Measurements from ENCODE around the gene SART1.
A peak's percentile ranks its signal among the peaks of the same experiment; 100 is the strongest.
"Not testable (repeated sequence)": the region's sequence is repeated elsewhere in the genome, so short reads cannot be mapped to it uniquely, and the experiment has no call there.

Gene SART1

GRCh38 chr11:66015936-66016792 is 54.6 kb downstream of the SART1 start:
- DNase-seq, result no peak
- TF ChIP-seq POLR2A (IDR thresholded peaks at IDR 0.05; ENCODE audit: low read length) (no peak), GATA1 (IDR thresholded peaks at IDR 0.05; ENCODE audit: low read depth, low read length) (no peak)

GRCh38 chr11:66016793-66017177 is 55.3 kb downstream of the SART1 start:
- no peak for TF ChIP-seq POLR2A (IDR thresholded peaks at IDR 0.05; ENCODE audit: low read length)
- TF ChIP-seq GATA1 (IDR thresholded peaks at IDR 0.05; ENCODE audit: low read depth, low read length), result no peak

DNA sequence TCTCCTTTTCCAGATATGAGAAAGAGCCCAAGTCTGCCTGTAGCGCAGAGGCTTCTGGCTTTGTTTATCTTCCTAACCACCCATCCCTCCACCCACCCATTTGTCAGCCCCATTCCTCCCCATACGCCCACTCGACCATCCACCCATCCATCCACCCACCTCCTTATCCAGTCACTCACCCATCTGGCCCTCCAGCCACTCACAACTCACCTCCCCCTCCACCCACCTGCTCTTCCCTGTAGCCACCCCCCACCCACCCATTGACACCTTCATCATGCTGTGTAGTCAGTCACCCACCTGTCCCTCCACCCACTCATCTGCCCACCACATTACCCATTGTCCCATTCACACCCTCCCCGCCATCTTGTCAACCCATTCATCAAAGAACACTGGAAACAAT is 55.8 kb downstream of the SART1 start:
- DNase-seq, result peak; percentile 32 to 34
- no peak for TF ChIP-seq POLR2A (IDR thresholded peaks at IDR 0.05; ENCODE audit: low read length)
- TF ChIP-seq GATA1 (IDR thresholded peaks at IDR 0.05; ENCODE audit: low read depth, low read length), result no peak

More at GRCh38 chr11:66016793-66017177, 55.3 kb downstream of the SART1 start:
- DNase-seq, result no peak

- TF ChIP-seq POLR2A (IDR thresholded peaks at IDR 0.05; ENCODE audit: low read length), result no peak
- TF ChIP-seq GATA1 (IDR thresholded peaks at IDR 0.05; ENCODE audit: low read depth, low read length), result no peak
- DNase-seq, result no peak
Measured at GRCh38 chr11:66020212-66020611, 58.7 kb downstream of the SART1 start.

- no peak for TF ChIP-seq GATA1 (IDR thresholded peaks at IDR 0.05; ENCODE audit: low read depth, low read length)
- no peak for TF ChIP-seq POLR2A (IDR thresholded peaks at IDR 0.05; ENCODE audit: low read length)
- peak in 1 of 2 experiments; percentile 41 for DNase-seq
Measured at GRCh38 chr11:66020618-66021357, 59.3 kb downstream of the SART1 start.

DNA sequence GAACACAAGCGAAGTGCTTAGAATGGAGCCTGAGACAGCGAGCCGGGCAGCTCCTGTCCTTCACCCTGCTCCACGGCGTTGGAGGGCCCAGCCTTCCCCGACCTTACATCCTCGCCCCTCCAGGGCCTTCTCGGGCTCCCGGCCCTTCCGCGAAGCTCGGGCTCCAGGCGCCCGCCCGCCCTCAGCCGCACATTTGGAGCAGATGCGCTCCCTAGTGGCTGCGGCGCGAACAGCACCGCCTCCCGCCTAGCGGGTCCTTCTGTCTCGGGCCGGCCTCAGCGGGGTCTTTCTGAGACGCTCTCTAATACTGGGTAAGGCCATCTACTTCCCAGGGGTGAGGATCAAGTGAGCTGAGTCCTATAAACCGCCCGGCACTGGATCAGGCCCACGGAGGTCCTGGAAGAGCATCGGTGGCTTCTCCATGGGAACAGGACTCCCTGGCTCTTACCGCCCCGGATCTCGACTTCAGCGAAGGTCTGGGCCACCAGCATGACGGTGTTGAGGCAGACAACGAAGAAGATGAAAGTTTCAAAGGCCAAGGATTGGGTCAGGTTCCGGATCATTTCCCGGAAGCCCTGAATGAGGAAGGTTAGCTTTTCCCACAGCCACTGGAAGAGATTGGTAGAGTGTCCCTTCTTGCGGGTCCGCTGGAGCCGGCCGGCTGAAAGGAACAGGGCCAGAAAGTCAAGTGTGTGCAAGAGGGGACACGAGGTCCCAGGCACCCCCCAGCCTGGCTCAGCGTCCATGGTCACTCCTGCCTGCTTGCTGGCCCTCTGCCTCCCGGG is 61.1 kb downstream of the SART1 start:
- DNase-seq, result peak; percentile 75 to 85
- no peak for TF ChIP-seq POLR2A (IDR thresholded peaks at IDR 0.05; ENCODE audit: low read length)

DNA sequence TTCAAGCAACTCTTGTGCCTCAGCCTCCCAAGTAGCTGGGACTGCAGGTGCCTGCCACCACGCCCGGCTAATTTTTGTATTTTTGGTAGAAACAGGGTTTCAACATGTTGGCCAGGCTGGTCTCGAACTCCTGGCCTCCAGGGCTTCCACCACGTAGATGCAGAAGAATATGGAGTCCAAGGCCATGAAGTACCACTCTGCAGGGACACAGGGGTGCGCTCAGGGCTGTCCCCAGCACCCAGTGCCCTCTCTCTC is 61.6 kb downstream of the SART1 start:
- DNase-seq, result not testable (repeated sequence)

GRCh38 chr11:66026017-66026529 is 64.5 kb downstream of the SART1 start, which contains the start of gene CATSPER1:
Gene CATSPER1 (minus strand): TSS chr11:66026479. CDS start chr11:66026379, 100 bp downstream.
- TF ChIP-seq GATA1 (IDR thresholded peaks at IDR 0.05; ENCODE audit: low read depth, low read length), result no peak
- no peak for TF ChIP-seq POLR2A (IDR thresholded peaks at IDR 0.05; ENCODE audit: low read length)
- no peak for DNase-seq
